ENCODE data around the gene ARHGAP4.
A peak's percentile ranks its signal among the peaks of the same experiment; 100 is the strongest.

The ARHGAP4 gene

DNA sequence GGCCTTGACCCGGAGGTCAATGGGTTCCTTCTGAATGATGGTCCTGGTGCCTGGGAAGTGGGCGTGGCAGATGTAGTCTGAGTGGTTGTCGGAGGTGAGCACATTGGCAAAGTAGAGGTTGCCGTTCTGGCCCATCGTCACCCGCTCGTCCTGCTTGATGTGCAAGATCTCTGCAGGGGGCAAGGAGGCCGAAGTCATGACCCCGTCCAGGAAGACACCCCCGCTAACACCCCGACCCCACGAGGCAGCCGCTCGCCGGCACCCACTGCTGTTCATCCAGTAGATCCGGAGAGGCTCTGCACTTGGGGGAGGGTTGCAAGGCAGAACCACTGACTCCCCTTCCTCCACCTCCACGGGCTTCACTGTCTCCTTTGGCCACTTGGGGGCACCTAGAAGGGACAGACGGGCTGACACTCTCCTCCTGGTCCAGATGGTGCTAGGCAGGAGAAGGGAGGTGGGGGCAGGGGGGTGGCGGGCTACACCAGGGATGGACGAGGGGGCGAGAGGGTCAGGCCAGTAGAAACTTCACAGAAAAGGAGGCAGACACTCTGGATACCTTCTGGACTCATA is 55.2 kb downstream of the ARHGAP4 start:
- DNase-seq (ENCODE audit: extremely low spot score), result no peak
- CTCF ChIA-PET, result no interaction called here
- TF ChIP-seq FOXA1 (IDR thresholded peaks at IDR 0.05) (no peak), FOXK2 (IDR thresholded peaks at IDR 0.05) (no peak), CTBP1 (IDR thresholded peaks at IDR 0.05; ENCODE audit: borderline replicate concordance) (no peak), BHLHE40 (IDR thresholded peaks at IDR 0.05; ENCODE audit: borderline replicate concordance) (no peak), LEF1 (IDR thresholded peaks at IDR 0.05; ENCODE audit: borderline replicate concordance) (no peak), SUZ12 (IDR thresholded peaks at IDR 0.05) (no peak), ZNF384 (IDR thresholded peaks at IDR 0.05) (no peak), HDGF (IDR thresholded peaks at IDR 0.05; ENCODE audit: borderline replicate concordance) (no peak), ELF4 (IDR thresholded peaks at IDR 0.05) (no peak), FOXM1 (IDR thresholded peaks at IDR 0.05; ENCODE audit: borderline replicate concordance) (no peak), SP1 (IDR thresholded peaks at IDR 0.05) (no peak), PKNOX1 (IDR thresholded peaks at IDR 0.05) (no peak), ARNT (IDR thresholded peaks at IDR 0.05) (no peak), NFRKB (IDR thresholded peaks at IDR 0.05) (no peak), TARDBP (IDR thresholded peaks at IDR 0.05) (no peak), L3MBTL2 (conservative IDR thresholded peaks at IDR 0.05) (no peak)
- POLR2A ChIA-PET, result no interaction called here

DNA sequence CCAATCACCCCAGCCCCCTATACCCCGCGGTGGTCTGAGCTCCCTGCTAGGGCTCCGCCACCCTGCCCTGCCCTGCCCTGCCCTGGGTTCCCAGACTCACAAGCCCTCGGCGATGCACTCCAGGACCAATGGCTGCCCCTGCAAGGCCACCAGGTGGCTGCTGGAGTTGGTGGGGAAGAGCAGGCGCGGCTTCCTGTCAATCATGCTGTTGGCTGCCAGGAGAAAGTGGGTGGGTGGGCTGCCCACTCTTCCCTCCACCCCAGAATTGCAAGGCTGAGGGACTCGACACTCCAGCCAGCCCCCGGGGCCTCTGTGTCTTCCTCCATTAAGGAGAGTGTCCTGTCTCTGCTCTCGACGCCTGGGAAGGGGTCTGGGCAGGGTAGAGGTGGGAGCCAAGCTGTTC is 55.8 kb downstream of the ARHGAP4 start:
- TF ChIP-seq ZNF384 (IDR thresholded peaks at IDR 0.05) (no peak), PKNOX1 (IDR thresholded peaks at IDR 0.05) (peak; percentile 54)
- ChIA-PET POLR2A (no interaction called here), CTCF (no interaction called here)
- no peak for DNase-seq (ENCODE audit: extremely low spot score)

DNA sequence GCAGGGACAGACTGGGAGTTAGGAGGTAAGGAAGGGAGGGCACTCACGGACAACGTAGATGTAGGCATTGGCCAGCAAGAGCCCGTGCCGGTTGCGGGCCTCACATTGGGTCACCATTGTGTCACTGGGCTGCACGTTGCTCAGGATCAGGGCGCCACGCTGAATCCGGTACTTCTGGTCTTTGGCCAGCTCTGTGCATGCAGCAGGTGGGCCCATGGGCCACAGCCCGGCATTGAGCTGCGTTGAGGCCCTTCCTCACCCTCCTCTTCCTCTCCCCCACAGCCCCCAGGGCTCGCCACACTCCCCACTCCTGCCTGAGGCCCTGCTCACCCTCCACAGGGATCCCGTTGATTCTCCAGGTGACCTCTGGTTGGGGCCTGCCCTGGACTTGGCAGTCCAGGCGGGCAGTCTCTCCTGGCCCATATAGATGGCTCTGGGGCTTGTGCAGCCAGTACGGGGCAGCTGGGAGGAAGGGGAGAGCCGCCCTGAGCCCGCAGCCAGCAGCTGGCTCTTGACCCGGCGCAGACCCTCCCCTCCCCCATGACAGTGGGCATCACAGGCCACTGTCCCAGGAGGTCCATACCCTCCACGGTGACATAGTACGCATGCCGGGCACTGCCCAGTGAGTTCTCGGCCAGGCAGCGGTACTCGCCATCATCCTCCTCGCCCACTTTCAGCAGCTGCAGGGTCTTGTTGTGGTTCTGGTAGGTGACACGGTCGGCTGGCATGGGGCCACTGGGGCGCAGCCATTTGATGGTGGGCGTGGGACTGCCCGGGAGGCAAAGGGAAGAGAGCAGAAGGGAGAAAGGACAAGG is 56.4 kb downstream of the ARHGAP4 start:
- TF ChIP-seq LEF1 (IDR thresholded peaks at IDR 0.05; ENCODE audit: borderline replicate concordance), result no peak
- TF ChIP-seq TARDBP (IDR thresholded peaks at IDR 0.05), result no peak
- no peak for TF ChIP-seq NFRKB (IDR thresholded peaks at IDR 0.05)
- no peak for TF ChIP-seq ARNT (IDR thresholded peaks at IDR 0.05)
- no peak for TF ChIP-seq PKNOX1 (IDR thresholded peaks at IDR 0.05)
- no peak for TF ChIP-seq ELF4 (IDR thresholded peaks at IDR 0.05)
- no peak for TF ChIP-seq SUZ12 (IDR thresholded peaks at IDR 0.05)
- TF ChIP-seq FOXK2 (IDR thresholded peaks at IDR 0.05), result no peak
- POLR2A ChIA-PET, result no interaction called here
- CTCF ChIA-PET, result no interaction called here
- DNase-seq (ENCODE audit: extremely low spot score), result no peak

DNA sequence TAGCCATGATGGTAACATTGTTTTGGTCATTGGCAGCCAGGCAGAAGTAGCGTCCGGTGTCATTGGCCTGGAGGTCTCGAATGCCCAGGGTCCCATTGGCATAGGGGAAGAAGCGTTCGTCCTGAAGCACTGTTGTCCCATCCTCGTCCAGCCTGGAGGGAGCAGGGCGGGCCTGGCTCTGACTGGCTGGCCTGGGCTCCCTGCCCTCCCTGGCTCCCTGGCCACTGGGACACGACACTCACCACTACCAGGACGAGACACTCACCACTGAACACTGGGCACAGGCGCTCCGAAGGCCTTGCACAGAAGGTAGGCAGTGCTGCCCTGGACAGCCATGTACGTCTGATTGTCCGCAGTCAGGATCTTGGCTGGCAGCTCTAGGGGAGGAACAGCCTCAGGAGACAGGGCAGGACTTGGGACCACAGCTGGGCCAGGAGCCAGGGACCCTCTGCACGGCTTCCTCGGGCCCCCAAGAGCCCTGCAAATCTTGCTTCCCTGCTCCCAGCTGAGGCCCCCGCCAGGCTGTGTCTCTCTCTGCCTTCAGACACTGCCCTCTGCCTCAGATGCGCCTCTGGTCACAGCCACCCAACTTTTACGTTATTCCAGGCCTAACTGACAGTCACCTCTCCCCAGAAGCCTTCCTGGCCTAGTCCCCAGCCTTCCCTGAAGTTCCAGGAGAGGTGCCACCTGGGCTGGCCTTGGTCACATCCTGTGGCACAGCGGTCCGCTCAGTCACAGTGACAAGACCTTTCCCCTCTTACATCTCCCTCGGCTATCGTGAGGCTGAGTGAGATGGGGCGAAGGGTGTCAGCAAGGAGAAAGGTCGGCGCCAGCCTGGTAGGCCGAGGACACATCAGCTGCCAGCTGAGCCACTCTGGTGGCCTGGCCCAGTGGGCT is 57.2 kb downstream of the ARHGAP4 start:
- ChIA-PET POLR2A (no interaction called here), CTCF (no interaction called here)
- no peak for DNase-seq (ENCODE audit: extremely low spot score)
- TF ChIP-seq BHLHE40 (IDR thresholded peaks at IDR 0.05; ENCODE audit: borderline replicate concordance) (no peak), FOXK2 (IDR thresholded peaks at IDR 0.05) (no peak), PKNOX1 (IDR thresholded peaks at IDR 0.05) (no peak), ZNF384 (IDR thresholded peaks at IDR 0.05) (no peak), L3MBTL2 (conservative IDR thresholded peaks at IDR 0.05) (no peak), FOXM1 (IDR thresholded peaks at IDR 0.05; ENCODE audit: borderline replicate concordance) (no peak), SP1 (IDR thresholded peaks at IDR 0.05) (no peak), ARNT (IDR thresholded peaks at IDR 0.05) (no peak)

DNA sequence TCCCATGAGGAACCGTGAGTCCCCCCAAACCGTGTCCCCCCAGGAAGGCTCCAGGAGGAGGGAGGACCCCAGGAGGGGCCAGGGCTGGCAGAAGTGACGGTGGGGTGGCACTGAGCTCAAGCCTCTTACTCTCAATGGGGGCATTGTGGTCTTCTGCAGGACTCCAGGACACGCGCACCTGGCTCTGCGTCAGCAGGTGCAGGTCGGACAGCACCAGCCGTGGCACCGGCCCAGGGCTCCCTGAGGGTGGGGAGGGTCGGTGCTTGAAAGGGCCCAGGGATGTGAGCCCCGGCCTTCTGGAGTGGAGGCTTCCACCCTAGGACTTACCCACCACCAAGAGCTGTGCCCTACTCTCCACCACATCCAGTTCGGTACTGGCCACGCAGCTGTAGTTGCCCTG is 58.4 kb downstream of the ARHGAP4 start:
- no peak for TF ChIP-seq LEF1 (IDR thresholded peaks at IDR 0.05; ENCODE audit: borderline replicate concordance)
- TF ChIP-seq PKNOX1 (IDR thresholded peaks at IDR 0.05), result no peak
- TF ChIP-seq L3MBTL2 (conservative IDR thresholded peaks at IDR 0.05), result no peak
- TF ChIP-seq FOXK2 (IDR thresholded peaks at IDR 0.05), result no peak
- TF ChIP-seq ELF4 (IDR thresholded peaks at IDR 0.05), result no peak
- no peak for TF ChIP-seq TARDBP (IDR thresholded peaks at IDR 0.05)
- TF ChIP-seq CTBP1 (IDR thresholded peaks at IDR 0.05; ENCODE audit: borderline replicate concordance), result no peak
- TF ChIP-seq NFRKB (IDR thresholded peaks at IDR 0.05), result no peak
- no peak for TF ChIP-seq ARNT (IDR thresholded peaks at IDR 0.05)
- TF ChIP-seq SUZ12 (IDR thresholded peaks at IDR 0.05), result no peak
- TF ChIP-seq FOXA1 (IDR thresholded peaks at IDR 0.05), result no peak
- no peak for TF ChIP-seq SP1 (IDR thresholded peaks at IDR 0.05)
- ChIA-PET CTCF (no interaction called here), POLR2A (no interaction called here)
- no peak for DNase-seq (ENCODE audit: extremely low spot score)

Data from HEK293T (cell line).